HG02840 (cell line): Measurements from ENCODE around the gene ART4.

Experiments
- ATAC-seq: cut with Tn5 transposase; IDR thresholded peaks from one replicate; pipeline ENCODE4 v1.9.1; 2021; ENCODE audit warnings: mild to moderate bottlenecking, moderate library complexity, moderate number of reproducible peaks; ENCODE audit not compliant: unreplicated experiment, low FRiP score

Gene ART4

GRCh38 chr12:14853961-14854360 is 10.6 kb upstream of the ART4 start:
- ATAC-seq = no peak

DNA sequence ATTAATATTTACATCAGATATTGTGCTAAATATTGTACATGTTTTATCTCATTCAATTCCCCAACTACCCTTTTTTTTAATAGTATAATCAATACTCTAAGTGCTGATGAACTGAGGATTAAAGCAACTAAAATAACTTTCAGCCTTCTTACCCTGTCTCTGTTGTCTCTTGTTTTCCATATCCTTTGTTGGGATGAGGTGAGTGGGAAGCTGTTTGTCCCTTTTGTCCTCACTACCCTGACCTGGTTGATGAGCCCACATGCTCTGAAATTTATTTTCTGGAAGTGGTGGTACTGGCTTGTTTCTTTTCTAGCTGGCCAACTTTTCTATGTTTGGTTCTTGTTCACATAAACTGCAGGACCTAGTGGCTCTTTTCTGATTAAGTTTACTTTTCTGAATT is 9.6 kb upstream of the ART4 start:
- no peak for ATAC-seq

DNA sequence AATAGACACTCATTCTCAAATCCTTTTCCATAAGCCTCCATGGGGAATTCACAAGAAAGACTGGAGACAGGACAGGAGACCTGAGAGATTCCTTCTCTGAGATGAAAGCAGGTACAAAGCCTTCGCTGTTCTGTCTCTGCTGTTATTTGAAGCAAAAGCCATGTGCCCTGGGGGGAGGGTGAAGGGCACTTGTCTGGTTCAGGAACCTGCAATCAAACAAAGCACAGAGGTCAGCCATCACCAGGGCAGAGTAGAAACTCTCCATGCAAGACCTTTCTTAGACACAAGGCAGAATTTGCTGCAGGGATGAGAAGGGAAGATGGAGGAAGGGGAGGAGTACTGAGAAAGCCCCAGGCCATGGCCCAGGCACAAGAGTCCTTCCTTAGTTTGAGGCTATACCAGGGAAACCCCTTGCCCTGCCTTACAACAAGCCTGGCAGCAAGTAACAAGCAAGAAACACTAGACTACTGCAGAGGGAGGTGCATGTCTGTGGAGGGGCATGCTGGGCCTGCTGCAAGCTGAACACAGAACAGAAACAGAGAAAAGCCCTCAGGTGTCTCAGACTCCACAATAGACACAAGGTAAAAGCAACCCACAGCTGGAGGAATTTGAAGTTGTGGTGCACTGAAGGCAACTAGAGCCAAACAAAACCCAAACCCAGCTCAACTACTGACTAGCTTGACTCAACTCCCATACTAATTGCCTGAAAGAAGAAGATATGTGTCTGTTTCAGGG is 7.8 kb upstream of the ART4 start:
- no peak for ATAC-seq

DNA sequence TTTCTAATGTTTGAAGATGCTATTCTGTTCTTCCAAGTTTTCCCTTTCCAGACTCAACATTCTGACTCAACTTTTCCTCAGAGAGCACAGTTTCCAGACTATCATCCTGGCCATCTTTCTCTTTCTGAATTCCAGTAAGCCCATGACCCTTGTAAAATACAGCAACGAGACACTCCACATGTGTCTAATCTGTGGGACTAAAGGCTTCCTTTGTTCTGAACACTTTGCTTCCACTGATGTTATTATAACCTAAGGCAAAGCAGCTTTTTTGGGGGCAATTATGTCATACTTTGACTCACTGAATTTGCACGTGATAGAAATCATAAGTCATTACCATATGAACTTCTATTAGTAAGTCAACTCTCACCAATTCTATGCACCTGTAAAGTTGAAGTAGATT is 6.3 kb upstream of the ART4 start:
- no peak for ATAC-seq

DNA sequence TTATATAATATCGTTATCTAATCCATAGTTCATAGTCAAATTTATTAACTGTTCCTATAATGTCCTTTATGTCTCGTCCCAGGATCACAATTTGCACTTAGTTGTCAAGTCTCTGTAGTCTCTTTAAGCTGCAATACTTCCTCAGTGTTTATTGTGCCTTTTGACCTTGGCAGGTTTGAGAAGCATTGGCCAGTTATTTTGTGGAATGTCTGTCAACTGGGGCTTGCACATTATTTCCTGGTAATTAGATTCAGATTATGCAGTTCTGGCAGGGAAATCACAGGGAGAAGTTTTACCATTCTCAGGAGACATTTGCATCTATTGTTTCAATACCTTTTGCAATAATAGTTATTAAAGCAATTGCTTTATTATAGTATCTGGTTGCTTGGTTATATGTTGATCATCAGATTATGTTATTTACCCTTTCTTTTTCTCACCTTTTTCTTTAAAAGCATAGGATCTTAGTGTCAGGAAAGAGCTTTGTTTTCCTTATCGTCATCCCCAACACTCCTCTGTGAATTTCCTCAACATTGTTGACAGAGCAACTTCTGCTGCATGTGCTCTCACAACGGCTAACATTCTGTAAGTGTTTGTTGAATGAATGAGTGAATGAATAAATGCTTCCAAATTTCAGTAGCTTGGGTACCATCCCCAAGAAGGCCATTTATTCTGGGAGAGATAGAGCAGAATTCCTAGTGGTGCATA is 3.7 kb upstream of the ART4 start:
- ATAC-seq = no peak

DNA sequence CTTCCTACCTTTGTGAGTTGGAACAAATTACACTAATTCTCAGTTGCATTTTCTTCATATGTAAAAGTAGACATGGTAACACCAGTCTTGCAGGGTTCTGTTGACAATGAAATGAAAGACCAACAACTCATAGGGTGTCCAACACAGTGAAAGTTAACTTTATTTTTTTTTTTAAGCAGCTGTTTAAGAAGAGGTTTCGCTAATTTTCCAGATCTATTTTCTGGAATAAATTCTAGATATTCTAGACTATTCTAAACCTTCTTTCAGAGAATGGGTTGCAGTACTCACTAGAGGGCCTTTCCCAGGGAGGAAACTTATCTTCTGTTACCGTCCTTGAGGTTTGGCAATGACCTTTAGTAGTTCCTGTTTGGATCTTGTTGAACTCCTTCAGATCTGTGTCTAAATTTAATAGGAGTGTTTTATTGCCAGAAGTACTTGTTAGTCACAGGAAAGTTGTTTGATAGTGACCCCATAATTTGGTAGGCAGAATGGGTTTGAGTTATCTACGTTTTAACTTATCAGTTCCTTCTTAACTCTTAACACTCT is 2.8 kb upstream of the ART4 start:
- no peak for ATAC-seq

GRCh38 chr12:14845350-14845750 is 2.0 kb upstream of the ART4 start:
- no peak for ATAC-seq

DNA sequence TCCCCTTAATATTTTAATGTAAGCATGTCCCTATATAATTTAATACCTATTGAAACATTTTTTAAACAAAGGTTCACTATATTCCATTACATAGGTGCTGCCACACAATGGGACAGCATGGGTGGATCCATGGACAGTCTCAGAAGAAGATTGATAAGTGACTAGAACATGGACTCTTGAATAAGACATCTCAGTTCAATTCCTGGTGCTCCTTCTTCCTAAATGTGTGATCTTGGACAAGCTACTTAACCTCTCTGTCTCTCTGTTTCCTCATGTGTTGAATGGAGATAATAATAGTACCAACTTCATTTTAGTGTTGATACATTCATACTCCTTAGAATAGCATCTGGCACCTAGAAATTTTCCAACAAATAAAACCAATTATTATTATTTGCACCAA is 1.1 kb upstream of the ART4 start:
- ATAC-seq = no peak

GRCh38 chr12:14842315-14842714 is 1.0 kb downstream of the ART4 start:
- no peak for ATAC-seq

DNA sequence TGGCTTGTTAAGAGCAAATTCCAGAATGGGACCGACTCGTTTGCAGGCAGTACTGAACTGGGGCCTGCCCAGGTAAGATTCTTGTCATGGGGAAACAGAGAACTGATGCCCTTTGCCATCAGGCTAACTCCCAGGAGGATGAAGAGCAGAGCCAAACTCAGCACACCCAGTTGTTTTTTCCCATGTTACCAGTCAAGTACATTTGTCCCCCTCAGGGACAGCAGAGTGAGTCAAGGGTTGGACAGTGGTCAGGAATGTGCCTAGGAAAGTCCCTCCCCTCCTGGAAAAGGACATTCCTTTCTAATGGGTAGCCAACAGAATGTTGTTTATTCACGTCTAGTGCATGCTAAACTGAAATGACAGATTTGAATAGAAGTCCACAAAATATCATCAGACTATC is 1.6 kb downstream of the ART4 start:
- ATAC-seq = no peak

DNA sequence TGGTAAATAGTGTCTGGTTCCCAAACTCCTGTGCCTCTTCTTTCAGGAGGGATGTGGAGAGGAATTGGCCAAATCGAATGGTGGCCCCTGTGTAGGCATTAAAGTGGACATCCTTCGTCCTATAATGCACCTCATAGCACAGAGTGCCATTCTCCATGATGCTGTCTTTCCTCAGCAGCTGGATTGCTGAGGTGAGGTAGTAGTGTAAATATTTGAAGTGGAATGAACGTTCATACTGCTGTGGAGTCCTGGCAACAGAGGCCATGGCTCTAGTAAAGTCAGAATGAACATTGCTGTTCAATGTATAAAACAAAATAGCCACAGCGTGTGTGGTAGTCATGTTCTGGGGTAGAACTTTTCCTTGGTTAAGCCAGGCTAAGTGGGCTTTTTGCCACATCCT is 2.7 kb downstream of the ART4 start:
- no peak for ATAC-seq

DNA sequence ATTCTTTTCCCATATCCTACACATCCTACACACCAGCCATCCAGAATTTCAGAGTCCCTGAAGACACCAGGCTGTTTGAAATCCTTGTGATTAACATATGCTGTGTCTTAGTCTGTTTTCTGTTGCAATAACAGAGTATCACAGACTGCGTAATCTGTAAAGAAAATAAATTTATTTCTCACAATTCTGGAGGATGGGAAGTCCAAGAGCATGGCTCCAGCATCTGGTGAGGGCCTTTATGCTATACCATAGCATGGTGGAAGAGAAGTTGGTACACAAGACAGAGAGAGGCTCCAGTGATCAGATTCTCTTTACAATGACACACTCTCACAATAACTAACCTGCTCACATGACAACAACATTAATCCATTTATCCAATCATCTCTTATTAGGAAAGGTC is 4.1 kb downstream of the ART4 start:
- ATAC-seq = no peak

DNA sequence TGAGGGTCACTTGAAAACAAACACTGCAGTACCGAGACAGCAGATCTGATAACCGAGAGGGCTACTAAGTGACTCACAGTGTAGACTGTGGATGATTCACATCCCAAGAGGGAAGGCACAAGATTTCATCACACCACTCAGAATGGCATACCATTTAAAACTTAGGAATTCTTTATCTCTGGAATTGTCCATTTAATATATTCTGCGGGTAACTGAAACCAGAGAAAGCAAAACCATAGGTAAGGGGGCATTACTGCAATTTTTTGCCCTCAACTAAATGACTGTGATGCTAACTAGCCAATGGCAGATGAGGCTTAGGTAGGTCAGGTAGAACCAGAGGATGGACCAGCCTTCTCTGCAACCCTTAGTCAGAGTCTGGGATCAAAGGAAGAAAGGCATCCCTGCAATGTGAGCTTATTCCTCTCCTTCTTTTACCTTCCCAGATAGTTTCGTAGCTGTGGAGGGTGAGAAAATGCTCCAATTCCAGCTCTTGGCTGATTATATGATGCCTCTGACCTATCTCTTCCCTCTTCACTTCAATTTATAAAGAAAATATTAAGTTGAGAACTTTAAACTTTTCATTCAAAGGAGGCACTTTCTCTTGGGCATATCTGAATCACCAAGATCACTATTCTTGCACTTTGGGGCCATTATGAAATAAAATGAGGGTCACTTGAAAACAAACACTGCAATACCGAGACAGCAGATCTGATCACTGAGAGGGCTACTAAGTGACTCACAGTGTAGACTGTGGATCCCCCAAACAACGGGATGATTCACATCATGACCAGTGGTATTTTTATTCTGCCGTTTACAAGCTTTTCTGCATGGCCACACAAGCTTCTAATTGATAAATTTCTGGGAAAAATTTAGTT is 6.8 kb downstream of the ART4 start:
- no peak for ATAC-seq

DNA sequence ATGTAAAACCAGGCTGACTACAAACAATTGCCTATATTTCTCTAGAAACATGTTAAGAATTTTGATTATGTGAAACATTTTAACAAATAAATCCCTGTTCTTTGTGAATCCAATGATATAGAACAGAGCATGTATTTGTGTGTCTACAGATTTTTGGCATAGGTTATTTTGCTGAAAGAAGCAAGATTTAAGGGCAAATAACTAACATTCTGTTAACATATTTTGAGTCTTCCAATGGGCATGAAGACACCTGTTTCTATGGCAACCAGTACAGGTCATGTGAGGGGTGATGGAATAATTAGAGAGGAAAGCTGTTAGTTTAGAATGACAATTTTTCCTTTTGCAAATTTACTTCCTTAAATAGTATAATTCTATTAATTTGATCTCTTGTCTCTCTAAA is 8.8 kb downstream of the ART4 start:
- ATAC-seq = no peak

GRCh38 chr12:14833952-14834351 is 9.4 kb downstream of the ART4 start:
- no peak for ATAC-seq

DNA sequence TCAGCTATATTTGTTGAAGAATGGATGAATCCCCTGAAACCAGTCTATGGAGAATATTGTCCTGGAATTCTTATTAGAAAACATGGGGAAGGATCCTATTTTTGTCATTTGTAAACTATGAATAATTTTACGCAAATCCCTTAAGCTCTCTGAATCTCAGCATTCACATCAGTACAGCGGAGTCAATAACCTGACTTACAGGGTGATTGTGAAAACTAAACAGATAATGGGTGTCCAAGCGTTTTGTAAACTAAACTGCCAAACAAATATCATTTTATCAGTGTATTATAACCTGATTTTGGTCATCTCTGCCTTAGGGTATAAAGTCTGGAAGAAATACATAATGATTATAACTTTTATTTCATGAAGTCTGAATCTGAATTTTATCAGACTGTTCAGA is 10.0 kb downstream of the ART4 start:
- no peak for ATAC-seq

DNA sequence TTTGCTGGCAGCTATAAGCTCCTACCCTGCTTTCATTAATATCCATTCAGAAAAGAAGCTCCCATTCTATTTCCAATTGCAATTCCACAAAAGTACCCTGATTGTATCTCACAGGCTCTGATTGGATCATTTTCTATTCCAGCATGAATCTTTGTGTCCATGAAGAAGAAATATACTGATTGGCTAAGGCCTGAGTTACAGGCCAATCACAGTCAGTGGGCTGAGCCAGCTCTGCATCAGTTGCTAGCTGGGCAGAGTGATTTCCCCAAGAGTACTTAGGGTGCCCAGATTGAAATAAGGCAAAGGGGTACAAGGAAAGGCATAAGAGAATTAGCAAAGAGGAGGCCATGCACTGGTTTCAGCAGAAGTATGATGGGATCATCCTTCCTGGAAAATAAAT is 14.4 kb downstream of the ART4 start:
- ATAC-seq = no peak

- no peak for ATAC-seq
Observed at GRCh38 chr12:14827043-14827442, 16.3 kb downstream of the ART4 start.

DNA sequence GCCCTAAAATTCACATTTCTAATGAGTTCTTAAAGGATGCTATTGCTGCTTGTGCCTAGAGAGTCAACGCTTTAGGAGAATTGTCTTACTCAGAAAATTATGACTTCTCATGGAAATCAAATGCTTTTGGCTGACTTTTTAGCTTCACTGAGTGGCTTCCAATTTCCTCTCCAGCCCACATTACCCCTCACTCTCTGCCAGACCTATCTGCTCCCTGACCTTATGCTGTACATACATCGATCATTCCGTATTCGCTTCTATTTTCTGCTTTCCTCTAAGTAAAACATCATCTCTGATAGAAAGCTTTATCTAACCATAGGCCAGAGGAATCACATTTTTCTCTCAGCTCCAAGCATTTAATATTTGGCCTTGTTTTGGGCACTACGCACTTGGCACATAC is 16.8 kb downstream of the ART4 start:
- ATAC-seq = no peak

- ATAC-seq = no peak
Observed at GRCh38 chr12:14825256-14825655, 18.1 kb downstream of the ART4 start.

DNA sequence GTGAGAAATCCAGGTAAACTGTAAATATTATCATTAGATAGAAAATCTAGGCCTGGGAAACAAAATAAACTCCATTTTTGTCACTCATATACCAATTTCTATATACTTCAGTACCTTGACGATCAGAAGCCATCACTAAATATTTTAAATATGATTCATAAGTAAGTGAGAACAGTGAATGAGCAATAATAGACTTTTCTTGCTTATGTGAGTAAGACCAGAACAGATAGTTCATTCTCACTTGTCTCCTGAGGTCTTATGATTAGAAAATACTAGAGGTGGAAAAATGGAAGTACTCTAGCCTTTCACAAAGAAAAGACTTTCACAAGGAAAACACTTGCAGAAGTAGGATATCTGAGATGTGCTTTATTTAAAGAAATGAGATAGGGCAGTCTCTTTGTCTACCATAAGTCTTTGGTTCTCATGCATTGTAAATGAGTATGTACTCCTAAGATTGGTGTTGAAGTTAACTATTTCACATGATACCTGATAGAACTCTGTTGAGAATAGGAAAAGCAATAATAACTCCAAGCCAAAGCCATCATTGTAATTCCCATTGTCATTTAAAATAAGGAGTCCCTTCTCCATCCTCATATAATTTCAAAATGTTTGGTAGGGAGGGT is 19.2 kb downstream of the ART4 start:
- no peak for ATAC-seq
